HG02678 (cell line): ENCODE results near the gene MAP3K20.
"Not testable (repeated sequence)": the region's sequence is repeated elsewhere in the genome, so short reads cannot be mapped to it uniquely, and the experiment has no call there.

Experiments
- ATAC-seq: cut with Tn5 transposase; IDR thresholded peaks from one replicate; pipeline ENCODE4 v1.9.1; 2021; ENCODE audit warnings: mild to moderate bottlenecking, moderate library complexity; ENCODE audit not compliant: unreplicated experiment

MAP3K20 gene

GRCh38 chr2:173086518-173087213 is 11.0 kb downstream of the MAP3K20 start:
- no peak for ATAC-seq

- ATAC-seq, result no peak
These were observed 11.6 kb downstream of the MAP3K20 start for GRCh38 chr2:173087214-173087581.

- ATAC-seq, result no peak
These were observed 12.3 kb downstream of the MAP3K20 start for GRCh38 chr2:173087793-173088496.

GRCh38 chr2:173090276-173090877 is 14.7 kb downstream of the MAP3K20 start:
- ATAC-seq, result no peak

- no peak for ATAC-seq
These were observed 15.5 kb downstream of the MAP3K20 start for GRCh38 chr2:173090973-173091660.

- ATAC-seq, result no peak
These were observed 16.3 kb downstream of the MAP3K20 start for GRCh38 chr2:173091910-173092309.

- no peak for ATAC-seq
These were observed 17.3 kb downstream of the MAP3K20 start for GRCh38 chr2:173092844-173093402.

GRCh38 chr2:173093617-173094016 is 18.0 kb downstream of the MAP3K20 start:
- not testable (repeated sequence) for ATAC-seq

GRCh38 chr2:173094731-173095130 is 19.1 kb downstream of the MAP3K20 start:
- no peak for ATAC-seq

GRCh38 chr2:173095356-173095755 is 19.7 kb downstream of the MAP3K20 start:
- no peak for ATAC-seq

- no peak for ATAC-seq
These were observed 23.6 kb downstream of the MAP3K20 start for GRCh38 chr2:173099271-173099670.

GRCh38 chr2:173099804-173100203 is 24.2 kb downstream of the MAP3K20 start:
- ATAC-seq, result no peak

- peak; percentile 88 for ATAC-seq
These were observed 26.0 kb downstream of the MAP3K20 start for GRCh38 chr2:173101687-173102086.

- ATAC-seq, result no peak
These were observed 28.5 kb downstream of the MAP3K20 start for GRCh38 chr2:173104156-173104555.

- no peak for ATAC-seq
These were observed 31.4 kb downstream of the MAP3K20 start for GRCh38 chr2:173106959-173107628.

- ATAC-seq, result no peak
These were observed 32.0 kb downstream of the MAP3K20 start for GRCh38 chr2:173107629-173108022.

- ATAC-seq, result no peak
These were observed 33.9 kb downstream of the MAP3K20 start for GRCh38 chr2:173109253-173110188.

- ATAC-seq, result no peak
These were observed 42.0 kb downstream of the MAP3K20 start for GRCh38 chr2:173117678-173118077.

GRCh38 chr2:173118395-173118794 is 42.7 kb downstream of the MAP3K20 start:
- no peak for ATAC-seq
